Glomerular endothelial cell (primary cell): Measurements from ENCODE around the gene ZNRF2. TPM values are rescaled to one million over a fixed set of nuclear protein-coding genes. Genes with fewer than 3 reads are reported as not detected.
"Not testable (repeated sequence)": the region's sequence is repeated elsewhere in the genome, so short reads cannot be mapped to it uniquely, and the experiment has no call there.

Experiments used
- DNase-seq: peaks from one replicate; pipeline ENCODE4 v3.0.0-alpha.2; 2011; ENCODE audit warnings: low read depth, low spot score; ENCODE audit errors: extremely low read depth
- total RNA-seq: library from RNA; depleted of rRNA; stranded (reverse); fragments of >200 nt; gene quantifications from 2 replicates; pipeline ENCODE4 v1.2.3, GENCODE V29; 2015

The ZNRF2 gene
- total RNA-seq, 1 donor from 2014 or later, result 6.6 TPM

DNA sequence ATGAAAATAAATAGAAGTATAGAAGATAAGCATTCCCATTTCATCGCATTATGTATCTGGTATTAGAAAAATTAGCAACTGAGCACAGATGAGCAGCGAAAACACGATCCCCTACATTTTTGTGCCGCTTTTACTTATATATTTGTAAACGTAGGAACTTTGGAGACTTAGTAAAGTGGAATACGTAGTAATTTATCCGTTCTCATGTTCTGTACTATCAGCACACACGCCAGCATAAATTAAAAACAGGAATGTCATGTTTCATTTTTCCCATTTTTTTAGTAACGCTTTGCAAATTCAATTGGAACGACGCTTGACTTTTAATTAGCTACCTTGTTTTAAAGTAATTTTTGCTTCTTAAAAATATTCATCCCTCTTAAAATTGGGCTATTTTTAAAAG, 2.4 kb downstream of the ZNRF2 start:
- DNase-seq, result no peak

DNA sequence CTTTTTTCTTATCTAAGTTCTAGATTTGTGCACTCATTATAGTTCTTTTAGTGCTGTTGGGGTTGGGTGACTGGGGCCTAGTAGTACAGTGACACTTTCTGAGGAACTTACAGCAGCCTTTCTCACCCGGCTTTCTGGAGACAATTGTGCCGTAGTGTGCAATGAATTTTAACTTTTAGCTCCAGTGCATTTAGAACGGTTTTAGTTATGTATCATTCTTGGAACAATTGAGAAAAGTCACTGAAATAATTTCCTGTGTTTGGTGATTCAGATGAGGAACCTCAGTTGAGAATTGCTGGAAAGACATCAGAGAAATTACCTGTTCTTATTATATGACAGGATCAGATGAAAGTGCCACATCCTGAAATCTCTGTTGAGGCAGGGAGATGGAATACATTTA, 3.2 kb downstream of the ZNRF2 start:
- not testable (repeated sequence) for DNase-seq

DNA sequence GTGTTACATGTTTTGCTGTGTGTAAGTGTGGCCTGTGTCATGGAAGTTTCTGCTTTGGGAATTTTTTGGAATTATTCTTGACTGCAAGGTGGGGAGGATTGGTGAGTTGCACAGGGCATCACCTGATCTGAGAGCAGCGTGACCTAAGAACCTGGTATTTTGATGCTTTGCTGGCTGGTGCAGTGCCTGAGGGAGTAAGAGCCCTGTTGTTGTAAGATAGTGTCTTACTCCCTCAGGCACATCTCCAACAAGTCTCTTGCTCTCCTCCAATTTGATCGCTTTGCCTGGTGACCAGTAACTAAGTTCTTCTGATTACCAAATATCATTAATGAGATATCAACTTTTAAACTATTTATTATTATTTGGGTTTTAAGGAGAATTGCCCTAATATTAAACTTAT, 5.2 kb downstream of the ZNRF2 start:
- DNase-seq, result not testable (repeated sequence)

DNA sequence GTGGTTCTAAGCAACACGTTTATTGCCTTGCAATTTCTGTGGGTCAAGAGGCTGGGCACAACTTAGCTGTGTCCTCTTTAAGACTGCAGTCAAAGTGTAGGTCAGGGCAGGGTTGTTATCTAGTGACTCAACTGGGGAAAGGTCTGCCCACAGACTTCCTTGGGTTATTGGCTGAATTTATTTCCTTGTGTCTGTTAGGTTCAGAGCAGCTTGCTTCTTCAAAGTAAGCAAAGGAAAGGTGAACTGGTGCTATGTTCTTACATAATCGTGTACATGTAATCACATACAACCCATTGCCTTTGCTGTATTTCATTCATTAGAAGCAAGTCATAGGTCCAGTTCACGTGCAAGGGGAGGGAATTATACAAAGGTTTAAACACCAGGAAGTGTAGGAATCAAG, 5.9 kb downstream of the ZNRF2 start:
- DNase-seq, result not testable (repeated sequence)

DNA sequence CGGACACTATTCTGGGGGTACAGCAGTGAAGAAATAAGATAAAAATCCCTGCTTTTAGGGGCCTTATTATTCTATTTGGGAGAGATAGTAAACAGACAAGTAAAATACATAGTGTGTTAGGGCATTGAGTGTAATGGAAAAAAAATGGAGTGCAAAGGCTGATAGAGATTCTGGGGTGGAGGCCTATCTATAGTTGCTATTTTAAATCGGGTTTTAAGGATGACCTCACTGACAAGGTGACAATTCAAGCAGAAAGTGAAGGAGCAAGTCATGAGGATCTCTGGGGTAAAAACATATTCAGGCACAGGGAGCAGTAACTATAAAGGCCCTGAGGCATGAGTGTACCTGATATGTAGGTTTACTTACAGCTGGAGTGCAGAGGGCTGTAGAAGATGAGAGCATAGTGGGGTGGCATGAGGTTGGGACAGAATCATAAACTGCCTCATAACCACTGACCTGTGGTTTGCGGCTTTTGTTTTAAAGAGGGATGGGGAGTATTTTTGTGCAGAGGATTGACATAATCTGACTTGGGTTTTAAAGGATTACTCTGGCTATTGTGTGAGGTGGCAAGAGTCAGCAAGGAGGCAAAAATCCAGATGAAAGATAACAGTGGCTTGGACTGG, 8.1 kb downstream of the ZNRF2 start:
- not testable (repeated sequence) for DNase-seq

DNA sequence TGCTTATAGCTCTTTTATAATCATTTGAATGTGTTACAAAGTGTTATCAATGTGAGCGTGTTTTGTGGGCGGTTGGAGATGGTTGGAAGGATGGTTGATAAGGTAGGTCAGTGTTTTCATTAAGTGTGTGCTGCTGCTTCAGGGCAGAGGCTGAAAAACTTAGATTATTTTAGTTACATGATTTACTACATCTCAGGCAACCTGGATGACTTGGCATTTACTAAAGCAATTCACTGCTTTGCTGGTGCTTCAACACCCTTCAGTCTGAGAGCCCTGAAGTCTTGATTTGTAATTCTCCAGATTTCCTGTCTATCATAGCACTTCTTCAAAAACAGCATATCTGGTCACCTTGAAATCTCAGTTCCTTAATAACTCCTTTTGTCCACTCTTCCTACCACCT, 11.9 kb downstream of the ZNRF2 start:
- DNase-seq, result not testable (repeated sequence)

DNA sequence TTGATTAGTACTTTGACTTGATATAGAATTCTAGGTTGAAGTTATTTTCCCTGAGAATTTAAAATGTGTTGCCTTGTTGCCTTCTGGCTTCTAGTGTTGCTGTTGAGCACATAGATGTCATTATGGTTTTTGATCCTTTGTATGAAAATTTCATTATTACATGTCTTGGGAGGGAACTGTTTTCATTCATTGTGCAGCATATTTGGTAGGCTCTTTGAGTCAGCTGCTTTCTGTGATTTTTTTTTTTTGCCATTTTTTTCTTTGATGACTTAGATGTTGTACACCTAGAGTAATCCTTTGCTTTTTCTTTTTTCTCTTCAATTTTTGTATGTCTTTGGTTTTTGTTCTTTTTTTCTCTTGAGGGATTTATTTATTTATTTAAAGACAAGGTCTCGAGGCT, 13.1 kb downstream of the ZNRF2 start:
- DNase-seq, result not testable (repeated sequence)

DNA sequence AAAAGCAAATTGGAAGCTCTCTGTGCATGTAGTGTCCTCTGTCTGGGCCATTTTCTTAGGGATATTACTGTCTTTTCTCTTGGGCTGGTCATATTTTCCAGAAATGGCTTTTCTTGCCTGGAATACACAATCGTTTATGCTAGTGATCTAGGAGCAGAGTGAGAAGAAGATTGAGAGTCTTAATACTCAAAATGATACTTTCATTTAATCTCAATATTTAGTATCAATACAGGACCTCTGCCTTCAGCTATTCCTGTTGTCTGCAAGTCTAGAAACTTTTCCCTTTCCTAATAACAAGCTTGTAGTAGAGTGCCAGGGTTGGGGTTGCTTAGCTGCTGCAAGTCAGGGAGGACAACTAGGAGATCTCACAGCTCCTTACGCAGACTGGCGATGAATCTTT, 14.0 kb downstream of the ZNRF2 start:
- DNase-seq, result not testable (repeated sequence)

DNA sequence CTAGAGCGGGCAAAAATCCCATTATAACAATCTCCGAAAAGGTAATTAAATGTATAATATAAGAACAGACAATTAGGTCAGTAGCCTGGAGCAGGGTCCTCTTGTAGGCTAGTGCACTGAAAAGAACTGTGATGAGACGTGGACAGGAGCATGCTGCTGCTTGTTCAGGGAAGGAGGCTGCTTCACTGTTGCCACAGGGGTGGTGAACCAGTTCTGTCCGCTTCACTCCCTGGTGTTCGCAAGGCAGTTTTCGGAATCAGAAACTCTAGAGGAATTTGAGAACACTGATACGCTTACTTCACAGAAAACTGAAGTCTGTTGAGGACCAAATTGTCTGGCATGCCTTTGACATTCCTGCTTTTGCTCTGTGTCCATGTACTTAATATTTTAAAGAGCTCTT, 17.4 kb downstream of the ZNRF2 start:
- DNase-seq, result no peak

DNA sequence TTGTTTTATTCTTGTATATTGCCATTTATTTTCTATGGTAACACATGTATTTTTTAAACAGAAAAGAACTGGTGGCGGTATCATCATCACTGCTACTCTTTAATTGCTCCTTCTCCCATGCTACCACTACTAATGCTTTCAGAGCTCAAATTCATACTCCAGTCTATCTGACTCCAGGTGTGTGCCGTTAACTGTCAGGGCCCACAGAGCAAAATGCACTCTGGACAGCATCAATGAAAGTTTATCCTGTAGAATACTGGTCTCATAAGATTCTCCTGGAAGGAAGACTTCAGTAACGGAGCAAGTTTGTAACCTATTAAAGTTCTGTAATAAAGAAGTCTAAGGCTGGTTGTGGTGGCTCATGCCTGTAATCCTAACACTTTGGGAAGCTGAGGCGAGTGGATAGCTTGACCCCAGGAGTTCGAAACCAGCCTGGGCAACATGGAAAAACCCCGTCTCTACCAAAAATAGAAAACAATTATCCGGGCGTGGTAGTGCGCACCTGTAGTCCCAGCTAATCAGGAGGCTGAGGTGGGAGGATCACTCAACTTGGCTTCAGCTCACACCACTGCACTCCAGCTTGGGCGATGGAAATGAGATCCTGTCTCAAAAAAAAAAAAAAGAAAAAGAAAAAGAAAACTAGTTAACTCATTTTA, 18.4 kb downstream of the ZNRF2 start:
- no peak for DNase-seq

DNA sequence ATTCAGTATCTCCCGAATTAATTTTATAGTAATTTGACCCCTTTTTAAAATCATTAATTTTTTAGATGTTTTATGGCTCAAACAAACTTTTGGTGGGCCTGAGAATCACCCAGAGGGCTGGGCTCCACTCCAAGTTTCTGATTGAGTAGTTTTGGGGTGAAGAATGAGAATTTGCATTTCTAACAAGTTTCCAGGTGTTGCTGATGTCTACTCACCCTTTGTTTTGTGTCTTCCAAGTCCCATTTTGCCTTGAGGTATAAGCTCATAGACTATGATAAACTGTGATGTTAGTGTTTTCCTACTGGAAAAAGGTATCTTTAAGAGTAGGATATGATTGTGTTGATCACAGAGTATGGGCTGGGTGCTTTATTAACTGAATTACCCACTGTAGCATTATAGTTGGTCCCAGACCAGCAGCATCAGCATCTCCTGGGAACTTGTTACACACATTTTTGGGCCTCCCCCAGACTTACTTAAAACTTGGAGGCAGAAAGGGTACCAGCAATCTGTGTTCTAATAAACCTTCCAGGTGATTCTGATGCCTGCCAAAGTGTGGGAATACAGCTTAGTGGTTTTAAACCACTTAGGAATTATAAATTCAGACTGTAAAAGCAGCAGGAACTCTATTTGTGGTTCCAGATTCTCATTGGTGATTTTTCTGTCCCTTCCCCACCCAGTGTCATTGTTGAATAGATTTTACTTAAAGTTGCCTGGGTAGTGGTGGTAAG, 19.1 kb downstream of the ZNRF2 start:
- DNase-seq, result no peak

DNA sequence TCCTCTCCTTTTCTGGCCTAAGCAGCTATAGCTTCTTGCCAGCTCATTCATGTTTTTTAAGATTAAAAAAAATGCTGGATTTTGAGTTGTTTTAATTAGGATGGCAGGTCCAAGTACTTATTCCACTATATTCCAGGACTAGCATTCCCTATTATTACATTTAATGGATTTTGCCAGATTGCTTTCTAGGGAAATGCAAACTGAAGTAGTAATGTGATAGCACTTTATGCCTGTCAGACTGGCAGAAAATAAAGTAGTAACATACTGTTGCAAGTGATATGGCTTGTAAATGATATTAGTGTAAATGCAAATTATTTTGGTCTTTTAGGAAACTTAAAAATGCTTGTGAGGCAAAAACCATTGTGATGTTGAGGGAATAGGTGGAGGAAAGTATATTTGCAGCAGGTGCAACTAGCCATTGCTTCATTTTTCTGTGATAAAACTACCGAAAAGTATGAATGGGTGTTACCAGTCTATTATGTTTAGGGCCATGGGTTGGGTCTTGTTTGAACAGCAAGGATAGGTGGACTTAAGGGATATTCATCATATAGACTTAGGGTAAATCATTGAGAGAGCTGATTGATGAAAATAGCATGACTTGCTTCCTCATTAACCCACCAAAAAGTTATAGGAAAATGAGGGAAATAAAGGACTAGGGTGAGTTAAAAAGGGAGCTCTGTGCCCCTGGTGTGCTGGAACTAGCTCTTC, 19.9 kb downstream of the ZNRF2 start:
- DNase-seq, result no peak

DNA sequence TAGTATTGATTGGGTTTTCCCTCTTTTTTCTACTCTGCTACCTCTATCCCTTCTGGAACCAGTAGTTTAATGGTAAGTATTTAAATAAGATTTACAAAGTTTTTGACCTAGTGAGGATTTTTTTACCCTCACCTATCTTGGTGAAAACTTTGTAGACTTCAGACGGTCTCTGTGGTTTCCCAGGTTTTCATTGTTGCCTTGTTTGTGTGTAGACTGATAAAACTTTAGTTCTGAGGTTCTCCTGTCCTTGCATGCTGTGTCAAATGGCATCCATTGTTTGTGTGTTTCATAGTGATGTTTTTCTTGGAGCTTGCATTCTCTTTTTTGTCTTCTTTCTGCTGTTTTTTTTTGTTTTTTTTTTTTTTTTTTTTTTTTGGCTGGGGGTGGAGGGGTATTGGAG, 22.6 kb downstream of the ZNRF2 start:
- DNase-seq, result no peak

DNA sequence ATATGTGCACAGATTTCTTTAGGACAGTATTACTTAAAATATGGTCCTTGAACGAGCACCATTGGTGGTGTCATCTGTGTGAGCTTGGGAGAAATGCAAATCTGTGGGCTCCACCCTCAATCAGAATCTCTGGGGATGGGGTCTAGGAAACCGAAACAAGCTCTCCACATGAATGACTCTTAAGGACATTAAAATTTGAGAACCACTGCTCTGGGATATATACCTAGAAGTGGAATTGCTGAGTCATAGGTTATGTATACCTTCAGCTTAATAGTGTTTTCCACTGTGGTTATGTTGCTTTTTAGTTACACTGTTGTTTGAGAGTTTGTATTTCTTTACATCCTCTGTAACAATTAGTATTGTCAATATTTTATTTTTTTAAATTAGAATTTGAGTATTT, 24.0 kb downstream of the ZNRF2 start:
- no peak for DNase-seq

DNA sequence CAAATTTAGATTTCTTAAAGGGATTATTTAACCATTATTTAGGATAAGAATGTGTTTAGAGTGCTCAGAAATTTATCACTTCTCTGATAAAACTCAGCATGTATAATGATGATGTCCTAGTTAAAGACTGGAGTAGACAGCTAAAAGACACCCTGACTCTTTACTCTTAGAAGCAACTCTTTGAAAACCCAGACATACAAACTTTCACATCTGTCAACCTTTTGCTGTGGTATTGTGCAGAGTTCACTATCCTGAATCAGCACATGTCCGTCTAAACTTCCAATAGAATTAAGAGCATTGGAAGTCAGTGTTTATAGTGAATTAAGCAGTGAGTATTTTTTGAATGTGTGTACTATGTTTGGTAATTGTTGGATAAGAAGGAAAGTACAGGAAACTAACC, 24.9 kb downstream of the ZNRF2 start:
- DNase-seq, result no peak

DNA sequence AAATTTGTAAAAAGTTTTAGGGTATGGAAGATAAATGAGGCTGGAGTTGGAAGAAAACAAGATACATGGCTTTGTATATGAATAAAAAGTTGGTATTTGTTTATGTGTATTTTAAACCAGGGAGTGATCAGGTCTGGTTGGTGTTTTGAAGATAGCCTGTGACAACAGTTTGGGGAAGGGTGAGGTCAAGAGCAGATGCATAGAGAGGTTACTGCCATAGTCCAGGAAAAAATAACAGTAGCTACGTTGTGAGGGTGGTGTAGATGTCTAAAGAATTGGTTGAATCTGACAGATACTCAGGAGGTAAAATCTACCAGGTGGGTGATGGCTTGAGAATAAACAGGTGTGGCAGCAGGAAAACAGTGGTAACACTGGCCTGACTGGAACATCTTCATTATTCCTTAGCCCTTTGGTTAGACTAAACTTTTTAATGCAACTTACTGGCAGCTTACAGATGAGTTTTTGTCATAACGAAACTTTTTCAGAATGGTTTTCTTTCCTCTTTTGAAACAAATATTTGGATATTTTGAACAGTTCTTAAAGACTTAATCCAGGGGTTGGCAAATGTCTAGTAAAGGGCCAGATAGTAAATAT, 25.5 kb downstream of the ZNRF2 start:
- DNase-seq, result no peak

DNA sequence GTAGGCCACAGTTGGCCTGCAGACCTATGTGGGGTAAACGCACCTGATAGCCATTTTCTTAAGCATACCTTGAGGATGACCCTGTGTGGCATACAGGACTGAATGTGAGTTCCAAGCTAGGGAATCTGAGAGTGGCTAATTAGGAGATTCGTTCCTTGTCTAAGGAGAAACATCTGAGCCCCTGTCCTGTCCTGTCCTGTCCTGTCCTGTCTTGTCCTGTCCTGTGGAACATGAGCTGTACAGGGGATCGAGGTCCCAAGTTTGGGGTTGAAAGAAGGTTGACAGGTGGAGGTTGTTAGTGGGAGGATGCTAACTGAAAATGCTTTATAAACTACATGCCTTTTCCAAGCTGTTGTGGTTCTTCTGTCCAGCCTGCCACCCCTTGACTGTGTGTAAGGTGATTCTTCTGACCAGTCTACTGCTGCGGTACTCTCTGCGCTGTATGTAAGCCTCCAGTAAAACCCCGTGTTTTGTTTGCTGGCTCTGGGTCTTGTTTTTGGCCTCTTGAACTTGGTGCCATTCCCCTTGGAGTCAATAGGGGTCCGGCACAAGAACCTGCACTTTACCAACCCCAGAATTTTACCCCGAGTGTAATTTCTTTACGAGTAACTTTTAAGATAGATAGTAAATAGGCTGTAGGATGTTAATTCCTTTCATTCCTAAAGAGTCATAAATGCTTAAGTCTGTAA, 26.4 kb downstream of the ZNRF2 start:
- no peak for DNase-seq

DNA sequence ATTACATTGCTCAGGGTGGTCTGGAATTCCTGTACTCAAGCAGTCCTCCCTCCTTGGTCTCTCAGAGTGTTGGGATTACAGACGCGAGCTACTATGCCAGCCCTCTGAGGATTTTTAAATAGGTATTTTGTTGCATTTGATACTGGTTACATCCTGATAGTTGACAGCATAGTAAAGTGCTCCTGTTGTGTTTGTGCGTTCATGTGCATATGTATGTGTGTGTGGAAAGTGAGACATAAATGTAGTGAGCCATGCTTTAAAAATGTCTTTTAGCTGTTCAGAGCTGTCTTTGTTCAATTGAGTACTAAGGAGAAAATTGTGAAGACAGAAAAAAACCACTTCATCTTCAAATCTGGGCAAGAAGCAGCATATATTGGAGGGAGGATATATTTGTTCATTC, 27.8 kb downstream of the ZNRF2 start:
- no peak for DNase-seq

DNA sequence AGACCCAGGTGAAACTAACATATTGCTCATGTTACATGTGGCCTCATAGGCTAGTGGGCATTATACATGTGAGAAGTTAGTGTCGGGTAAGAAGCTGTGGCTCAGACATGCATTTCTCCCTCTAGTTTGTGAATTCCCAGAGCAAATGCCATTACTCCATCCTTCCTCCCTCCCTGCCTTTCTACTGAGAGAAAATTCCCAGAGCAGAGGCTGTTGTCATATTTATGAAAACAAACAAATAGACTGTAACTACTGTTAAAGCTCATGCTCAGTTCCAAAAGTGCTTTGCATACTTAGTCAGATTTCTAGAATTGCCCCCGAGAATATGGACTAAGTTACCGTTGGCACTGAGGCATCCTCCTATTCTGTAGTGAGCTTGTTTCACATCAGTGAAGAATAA, 29.0 kb downstream of the ZNRF2 start:
- DNase-seq, result no peak

DNA sequence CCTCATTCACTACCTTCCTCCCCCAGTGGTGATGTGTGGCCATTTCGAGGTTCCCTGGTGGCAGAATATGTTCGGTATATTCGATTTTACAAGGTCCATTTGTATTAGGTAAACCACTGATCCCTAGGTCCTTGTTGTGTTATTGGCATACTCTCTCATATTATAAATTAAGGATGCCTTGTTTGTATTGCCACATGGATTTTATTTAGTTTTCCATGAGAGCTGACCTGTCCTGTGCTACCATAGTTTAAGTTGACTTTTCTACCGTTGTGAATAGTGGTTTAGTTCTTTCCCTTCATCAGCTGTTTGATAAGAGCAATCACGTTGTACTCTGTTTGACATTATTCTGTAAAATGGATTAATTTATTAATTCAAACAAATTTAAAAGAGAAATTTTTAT, 29.4 kb downstream of the ZNRF2 start:
- DNase-seq, result no peak

DNA sequence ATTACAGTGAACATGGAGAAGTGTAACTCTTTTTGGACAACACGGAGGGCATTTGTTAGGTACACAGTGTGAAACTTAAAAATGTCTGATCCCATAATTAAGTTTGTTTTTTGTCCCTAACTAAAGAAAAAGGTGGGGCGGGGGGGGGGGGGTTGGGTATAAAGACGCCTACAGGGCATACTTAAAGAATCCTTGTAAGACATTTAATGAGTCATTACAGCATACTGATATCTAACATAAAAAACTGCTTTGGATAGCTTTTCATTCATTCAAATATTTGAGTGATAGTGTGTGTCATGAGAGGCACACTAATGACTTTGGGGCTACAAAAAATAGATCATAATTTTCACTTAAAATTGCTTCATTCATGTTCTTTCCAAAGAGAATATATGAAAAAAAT, 31.2 kb downstream of the ZNRF2 start:
- no peak for DNase-seq
